Measurements from ENCODE around the gene CCDC85C. TPM values are rescaled to one million over a fixed set of nuclear protein-coding genes. Genes with fewer than 3 reads are reported as not detected.

Gene CCDC85C
- total and polyA plus RNA-seq, 4 donors = 4.0 to 23.9 (median 9.6) TPM

DNA sequence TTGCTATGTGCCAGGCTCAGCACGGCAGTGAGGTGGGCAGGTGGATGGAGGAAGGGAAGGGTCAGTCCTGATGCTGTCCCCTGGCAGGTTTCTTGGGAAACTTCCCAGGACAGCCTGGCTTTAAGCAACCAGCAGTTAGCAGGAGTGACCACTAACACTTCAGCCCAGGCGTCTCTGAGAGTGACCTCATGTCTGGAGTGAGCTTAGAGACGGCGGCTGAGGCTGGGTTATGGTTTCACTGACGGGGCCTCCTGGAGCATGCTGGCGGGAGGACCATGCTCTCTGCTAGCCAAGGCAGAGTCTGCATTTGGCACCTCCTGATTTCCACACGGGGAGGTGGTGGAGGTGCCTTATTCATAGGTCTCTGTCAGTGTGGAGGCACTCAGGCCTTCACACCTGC is 43.4 kb upstream of the CCDC85C start:
- H3K27me3 ChIP-seq (ENCODE audit: control insufficient read depth in 4 of 4, insufficient read depth in 4 of 4, low read length in 3 of 4) = no peaks in the 10 kb centered on the region
- no peak overlapping the region for H3K9ac ChIP-seq (ENCODE audit: low read depth in 1 of 2, low read length in 2 of 2)
- no peak overlapping the region for H3K27ac ChIP-seq (ENCODE audit: low read depth in 1 of 2, low read length in 2 of 2)
- 76% methylated on average over 7 of the region's 7 CpGs for WGBS
- no peak for DNase-seq (ENCODE audit: low spot score)
- TF ChIP-seq JUND (IDR thresholded peaks at IDR 0.05) (no peak), SP1 (IDR thresholded peaks at IDR 0.05) (no peak)
- no peaks in the 10 kb centered on the region for H3K9me3 ChIP-seq (ENCODE audit: control insufficient read depth in 4 of 4, low read length in 3 of 4)
- H3K4me1 ChIP-seq (ENCODE audit: control insufficient read depth in 4 of 4, insufficient read depth in 4 of 4, low read length in 3 of 4) = peaks cover 2 to 12% (median 7%) of the 10 kb centered on the region in 4 donors
- H3K36me3 ChIP-seq (ENCODE audit: control insufficient read depth in 4 of 4, insufficient read depth in 3 of 4, low read depth in 1 of 4, low read length in 3 of 4) = no peaks in the 10 kb centered on the region
- H3K4me3 ChIP-seq (ENCODE audit: low read depth in 1 of 3, low read length in 3 of 3) = no peak overlapping the region

GRCh38 chr14:99645545-99646505 is 41.8 kb upstream of the CCDC85C start:
- H3K27me3 ChIP-seq (ENCODE audit: control insufficient read depth in 4 of 4, insufficient read depth in 4 of 4, low read length in 3 of 4) = no peaks in the 10 kb centered on the region
- no peaks in the 10 kb centered on the region for H3K9me3 ChIP-seq (ENCODE audit: control insufficient read depth in 4 of 4, low read length in 3 of 4)
- no peak overlapping the region for H3K27ac ChIP-seq (ENCODE audit: low read depth in 1 of 2, low read length in 2 of 2)
- DNase-seq (ENCODE audit: low spot score) = no peak
- no peak for TF ChIP-seq NR2F2 (IDR thresholded peaks at IDR 0.05)
- TF ChIP-seq, protein P1, sequence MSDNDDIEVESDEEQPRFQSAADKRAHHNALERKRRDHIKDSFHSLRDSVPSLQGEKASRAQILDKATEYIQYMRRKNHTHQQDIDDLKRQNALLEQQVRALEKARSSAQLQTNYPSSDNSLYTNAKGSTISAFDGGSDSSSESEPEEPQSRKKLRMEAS (IDR thresholded peaks at IDR 0.05) = no peak
- TF ChIP-seq HNF4G (IDR thresholded peaks at IDR 0.05) = no peak
- peaks cover 2 to 12% (median 7%) of the 10 kb centered on the region in 4 donors for H3K4me1 ChIP-seq (ENCODE audit: control insufficient read depth in 4 of 4, insufficient read depth in 4 of 4, low read length in 3 of 4)
- no peak overlapping the region for H3K9ac ChIP-seq (ENCODE audit: low read depth in 1 of 2, low read length in 2 of 2)
- no peaks in the 10 kb centered on the region for H3K36me3 ChIP-seq (ENCODE audit: control insufficient read depth in 4 of 4, insufficient read depth in 3 of 4, low read depth in 1 of 4, low read length in 3 of 4)
- 45% methylated on average over 32 of the region's 32 CpGs for WGBS
- H3K4me3 ChIP-seq (ENCODE audit: low read depth in 1 of 3, low read length in 3 of 3) = peak overlapping the region in 1 of 3 donors; percentile 55

GRCh38 chr14:99644723-99645544 is 40.9 kb upstream of the CCDC85C start, which contains the start of gene HHIPL1:
HHIPL1 (plus strand) TSS chr14:99645129; CDS start chr14:99645208, 79 bp downstream.
- peak within 1 kb of the TSS in 2 of 3 donors; percentile 12 to 55 for H3K4me3 ChIP-seq (ENCODE audit: low read depth in 1 of 3, low read length in 3 of 3)
- H3K27me3 ChIP-seq (ENCODE audit: control insufficient read depth in 4 of 4, insufficient read depth in 4 of 4, low read length in 3 of 4) = no peaks in the 10 kb centered on the region
- peaks cover 2 to 12% (median 7%) of the 10 kb centered on the region in 4 donors for H3K4me1 ChIP-seq (ENCODE audit: control insufficient read depth in 4 of 4, insufficient read depth in 4 of 4, low read length in 3 of 4)
- H3K9me3 ChIP-seq (ENCODE audit: control insufficient read depth in 4 of 4, low read length in 3 of 4) = no peaks in the 10 kb centered on the region
- no peaks in the 10 kb centered on the region for H3K36me3 ChIP-seq (ENCODE audit: control insufficient read depth in 4 of 4, insufficient read depth in 3 of 4, low read depth in 1 of 4, low read length in 3 of 4)
- WGBS = 8% methylated on average over 91 of the region's 91 CpGs
- DNase-seq (ENCODE audit: low spot score) = no peak
- TF ChIP-seq, protein P2, sequence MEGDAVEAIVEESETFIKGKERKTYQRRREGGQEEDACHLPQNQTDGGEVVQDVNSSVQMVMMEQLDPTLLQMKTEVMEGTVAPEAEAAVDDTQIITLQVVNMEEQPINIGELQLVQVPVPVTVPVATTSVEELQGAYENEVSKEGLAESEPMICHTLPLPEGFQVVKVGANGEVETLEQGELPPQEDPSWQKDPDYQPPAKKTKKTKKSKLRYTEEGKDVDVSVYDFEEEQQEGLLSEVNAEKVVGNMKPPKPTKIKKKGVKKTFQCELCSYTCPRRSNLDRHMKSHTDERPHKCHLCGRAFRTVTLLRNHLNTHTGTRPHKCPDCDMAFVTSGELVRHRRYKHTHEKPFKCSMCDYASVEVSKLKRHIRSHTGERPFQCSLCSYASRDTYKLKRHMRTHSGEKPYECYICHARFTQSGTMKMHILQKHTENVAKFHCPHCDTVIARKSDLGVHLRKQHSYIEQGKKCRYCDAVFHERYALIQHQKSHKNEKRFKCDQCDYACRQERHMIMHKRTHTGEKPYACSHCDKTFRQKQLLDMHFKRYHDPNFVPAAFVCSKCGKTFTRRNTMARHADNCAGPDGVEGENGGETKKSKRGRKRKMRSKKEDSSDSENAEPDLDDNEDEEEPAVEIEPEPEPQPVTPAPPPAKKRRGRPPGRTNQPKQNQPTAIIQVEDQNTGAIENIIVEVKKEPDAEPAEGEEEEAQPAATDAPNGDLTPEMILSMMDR (IDR thresholded peaks at IDR 0.05; ENCODE audit: low read depth, low read length, missing input control) = no peak
- TF ChIP-seq HNF4A (conservative IDR thresholded peaks at IDR 0.05) = no peak
- no peak for TF ChIP-seq TAF1 (conservative IDR thresholded peaks at IDR 0.05)
- no peak for TF ChIP-seq RXRA (IDR thresholded peaks at IDR 0.05)
- TF ChIP-seq EGR1 (IDR thresholded peaks at IDR 0.05; ENCODE audit: low read depth in 2 of 2) = no peak
- TF ChIP-seq FOXA1 (IDR thresholded peaks at IDR 0.05) = no peak
- no peak for TF ChIP-seq JUND (IDR thresholded peaks at IDR 0.05)
- TF ChIP-seq, protein P3, sequence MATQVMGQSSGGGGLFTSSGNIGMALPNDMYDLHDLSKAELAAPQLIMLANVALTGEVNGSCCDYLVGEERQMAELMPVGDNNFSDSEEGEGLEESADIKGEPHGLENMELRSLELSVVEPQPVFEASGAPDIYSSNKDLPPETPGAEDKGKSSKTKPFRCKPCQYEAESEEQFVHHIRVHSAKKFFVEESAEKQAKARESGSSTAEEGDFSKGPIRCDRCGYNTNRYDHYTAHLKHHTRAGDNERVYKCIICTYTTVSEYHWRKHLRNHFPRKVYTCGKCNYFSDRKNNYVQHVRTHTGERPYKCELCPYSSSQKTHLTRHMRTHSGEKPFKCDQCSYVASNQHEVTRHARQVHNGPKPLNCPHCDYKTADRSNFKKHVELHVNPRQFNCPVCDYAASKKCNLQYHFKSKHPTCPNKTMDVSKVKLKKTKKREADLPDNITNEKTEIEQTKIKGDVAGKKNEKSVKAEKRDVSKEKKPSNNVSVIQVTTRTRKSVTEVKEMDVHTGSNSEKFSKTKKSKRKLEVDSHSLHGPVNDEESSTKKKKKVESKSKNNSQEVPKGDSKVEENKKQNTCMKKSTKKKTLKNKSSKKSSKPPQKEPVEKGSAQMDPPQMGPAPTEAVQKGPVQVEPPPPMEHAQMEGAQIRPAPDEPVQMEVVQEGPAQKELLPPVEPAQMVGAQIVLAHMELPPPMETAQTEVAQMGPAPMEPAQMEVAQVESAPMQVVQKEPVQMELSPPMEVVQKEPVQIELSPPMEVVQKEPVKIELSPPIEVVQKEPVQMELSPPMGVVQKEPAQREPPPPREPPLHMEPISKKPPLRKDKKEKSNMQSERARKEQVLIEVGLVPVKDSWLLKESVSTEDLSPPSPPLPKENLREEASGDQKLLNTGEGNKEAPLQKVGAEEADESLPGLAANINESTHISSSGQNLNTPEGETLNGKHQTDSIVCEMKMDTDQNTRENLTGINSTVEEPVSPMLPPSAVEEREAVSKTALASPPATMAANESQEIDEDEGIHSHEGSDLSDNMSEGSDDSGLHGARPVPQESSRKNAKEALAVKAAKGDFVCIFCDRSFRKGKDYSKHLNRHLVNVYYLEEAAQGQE (IDR thresholded peaks at IDR 0.05) = no peak
- no peak for TF ChIP-seq SP1 (IDR thresholded peaks at IDR 0.05)
- no peak for TF ChIP-seq GABPA (IDR thresholded peaks at IDR 0.05 in 1 of 2, conservative IDR thresholded peaks at IDR 0.05 in 1 of 2)
- TF ChIP-seq, protein P4, sequence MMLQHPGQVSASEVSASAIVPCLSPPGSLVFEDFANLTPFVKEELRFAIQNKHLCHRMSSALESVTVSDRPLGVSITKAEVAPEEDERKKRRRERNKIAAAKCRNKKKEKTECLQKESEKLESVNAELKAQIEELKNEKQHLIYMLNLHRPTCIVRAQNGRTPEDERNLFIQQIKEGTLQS (IDR thresholded peaks at IDR 0.05) = no peak
- TF ChIP-seq RAD21 (IDR thresholded peaks at IDR 0.05) = no peak
- TF ChIP-seq YY1 (IDR thresholded peaks at IDR 0.05) = no peak
- no peak for TF ChIP-seq HNF4G (IDR thresholded peaks at IDR 0.05)
- TF ChIP-seq, protein P1 (IDR thresholded peaks at IDR 0.05) = no peak
- TF ChIP-seq NR2F2 (IDR thresholded peaks at IDR 0.05) = no peak
- TF ChIP-seq FOXA2 (IDR thresholded peaks at IDR 0.05) = no peak
- no peak within 1 kb of the TSS for H3K9ac ChIP-seq (ENCODE audit: low read depth in 1 of 2, low read length in 2 of 2)
- no peak within 1 kb of the TSS for H3K27ac ChIP-seq (ENCODE audit: low read depth in 1 of 2, low read length in 2 of 2)

All from liver (tissue), 9 donors.